Type B pancreatic cell (in vitro differentiated cells): ENCODE measurements around the gene LRMDA. TPM values are rescaled to one million over a fixed set of nuclear protein-coding genes. Genes with fewer than 3 reads are reported as not detected.

ENCODE experiments used
- DNase-seq: peaks from one replicate; pipeline ENCODE4 v3.0.0; 2021; ENCODE audit warnings: mixed read lengths; ENCODE audit not compliant: unreplicated experiment; ENCODE audit errors: extremely low spot score
- H3K27ac Mint-ChIP-seq: 2 replicates; pipeline ENCODE4 v1.8.0; 2021; ENCODE audit warnings: mild to moderate bottlenecking, mixed read lengths
- H3K27me3 Mint-ChIP-seq: 2 replicates; pipeline ENCODE4 v1.8.0; 2021; ENCODE audit warnings: mixed read lengths
- H3K36me3 Mint-ChIP-seq: 2 replicates; pipeline ENCODE4 v1.8.0; 2021; ENCODE audit warnings: mixed read lengths
- H3K4me1 Mint-ChIP-seq: one replicate; pipeline ENCODE4 v1.8.0; 2021; ENCODE audit warnings: mixed read lengths; ENCODE audit not compliant: unreplicated experiment
- H3K4me3 Mint-ChIP-seq: 2 replicates; pipeline ENCODE4 v1.8.0; 2021; ENCODE audit warnings: mild to moderate bottlenecking, mixed read lengths
- H3K9me3 Mint-ChIP-seq: 2 replicates; pipeline ENCODE4 v1.8.0; 2021; ENCODE audit warnings: mixed read lengths
- total RNA-seq: library from RNA; stranded (reverse); gene quantifications from 2 replicates; pipeline ENCODE4 v1.2.1, GENCODE V29; 2021; ENCODE audit warnings: low replicate concordance
- TF ChIP-seq, protein P1 (sequence below): fragments of 200-600 bp; sonication (generic); conservative IDR thresholded peaks from 2 replicates; pipeline ENCODE4 v1.5.0; 2021; ENCODE audit warnings: antibody characterized with exemption, mild to moderate bottlenecking

Gene LRMDA
- total RNA-seq, 1 donor from 2014 or later, result 2.0 TPM

DNA sequence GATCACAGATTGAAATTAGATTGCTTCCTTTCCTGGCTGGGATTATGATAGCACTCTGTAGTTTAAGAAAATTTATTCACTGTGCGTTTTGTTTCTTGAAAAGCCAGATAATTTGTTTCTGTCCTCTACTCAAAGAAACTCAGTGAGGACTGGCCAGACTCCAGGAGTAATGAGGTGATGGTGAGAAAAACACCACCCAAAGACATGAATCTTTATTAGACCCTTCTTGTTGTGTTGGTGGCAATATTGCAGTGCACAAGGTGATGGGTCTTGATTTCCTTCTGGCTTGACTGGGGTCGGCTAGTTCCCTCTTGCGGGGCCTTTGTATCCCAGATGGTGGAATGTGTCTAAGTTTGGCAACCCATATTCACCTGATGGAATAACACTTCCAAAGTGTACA is 756.8 kb downstream of the LRMDA start:
- Mint-ChIP-seq H3K27ac (no peak overlapping the region), H3K9me3 (no peaks in the 10 kb centered on the region), H3K27me3 (peaks cover 29% of the 10 kb centered on the region), H3K4me3 (no peak overlapping the region), H3K36me3 (no peaks in the 10 kb centered on the region), H3K4me1 (peaks cover 32% of the 10 kb centered on the region)
- TF ChIP-seq, protein P1, sequence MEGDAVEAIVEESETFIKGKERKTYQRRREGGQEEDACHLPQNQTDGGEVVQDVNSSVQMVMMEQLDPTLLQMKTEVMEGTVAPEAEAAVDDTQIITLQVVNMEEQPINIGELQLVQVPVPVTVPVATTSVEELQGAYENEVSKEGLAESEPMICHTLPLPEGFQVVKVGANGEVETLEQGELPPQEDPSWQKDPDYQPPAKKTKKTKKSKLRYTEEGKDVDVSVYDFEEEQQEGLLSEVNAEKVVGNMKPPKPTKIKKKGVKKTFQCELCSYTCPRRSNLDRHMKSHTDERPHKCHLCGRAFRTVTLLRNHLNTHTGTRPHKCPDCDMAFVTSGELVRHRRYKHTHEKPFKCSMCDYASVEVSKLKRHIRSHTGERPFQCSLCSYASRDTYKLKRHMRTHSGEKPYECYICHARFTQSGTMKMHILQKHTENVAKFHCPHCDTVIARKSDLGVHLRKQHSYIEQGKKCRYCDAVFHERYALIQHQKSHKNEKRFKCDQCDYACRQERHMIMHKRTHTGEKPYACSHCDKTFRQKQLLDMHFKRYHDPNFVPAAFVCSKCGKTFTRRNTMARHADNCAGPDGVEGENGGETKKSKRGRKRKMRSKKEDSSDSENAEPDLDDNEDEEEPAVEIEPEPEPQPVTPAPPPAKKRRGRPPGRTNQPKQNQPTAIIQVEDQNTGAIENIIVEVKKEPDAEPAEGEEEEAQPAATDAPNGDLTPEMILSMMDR, result no peak
- DNase-seq, result no peak

DNA sequence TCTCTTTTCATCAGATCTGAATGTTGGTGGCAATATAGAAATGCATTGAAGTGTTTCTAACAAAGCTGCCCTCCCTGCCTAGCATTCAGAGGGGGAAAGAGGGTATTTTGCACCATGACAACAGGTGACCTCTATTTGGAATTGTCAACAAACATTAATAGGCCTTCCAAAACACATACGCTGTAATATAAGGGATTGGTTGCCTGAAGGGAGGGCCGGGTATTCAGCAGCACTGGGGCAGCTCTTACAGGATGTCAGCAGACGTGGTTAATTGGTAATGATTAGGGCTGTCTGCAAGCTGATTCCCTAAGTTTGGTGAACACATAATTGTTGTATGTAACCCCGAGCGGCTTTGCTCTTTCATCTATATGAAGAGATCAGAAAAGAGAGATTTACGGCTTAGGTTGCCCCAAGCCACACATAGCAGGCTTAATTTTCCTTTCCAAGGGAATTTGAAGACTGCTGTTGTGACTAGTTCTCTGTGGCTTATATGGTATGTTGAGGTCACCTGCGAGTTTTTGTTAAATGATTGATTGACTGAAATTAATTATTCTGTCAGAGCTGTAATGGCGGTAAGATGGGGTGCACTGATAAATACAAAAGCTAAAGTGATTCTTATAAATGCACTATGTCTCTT is 759.3 kb downstream of the LRMDA start:
- no peaks in the 10 kb centered on the region for H3K9me3 Mint-ChIP-seq
- H3K27me3 Mint-ChIP-seq, result peaks cover 30% of the 10 kb centered on the region
- TF ChIP-seq, protein P1, result no peak
- H3K27ac Mint-ChIP-seq, result peak overlapping the region; percentile 78
- no peak for DNase-seq
- H3K4me3 Mint-ChIP-seq, result peak overlapping the region; percentile 17
- H3K4me1 Mint-ChIP-seq, result peaks cover 34% of the 10 kb centered on the region
- no peaks in the 10 kb centered on the region for H3K36me3 Mint-ChIP-seq

DNA sequence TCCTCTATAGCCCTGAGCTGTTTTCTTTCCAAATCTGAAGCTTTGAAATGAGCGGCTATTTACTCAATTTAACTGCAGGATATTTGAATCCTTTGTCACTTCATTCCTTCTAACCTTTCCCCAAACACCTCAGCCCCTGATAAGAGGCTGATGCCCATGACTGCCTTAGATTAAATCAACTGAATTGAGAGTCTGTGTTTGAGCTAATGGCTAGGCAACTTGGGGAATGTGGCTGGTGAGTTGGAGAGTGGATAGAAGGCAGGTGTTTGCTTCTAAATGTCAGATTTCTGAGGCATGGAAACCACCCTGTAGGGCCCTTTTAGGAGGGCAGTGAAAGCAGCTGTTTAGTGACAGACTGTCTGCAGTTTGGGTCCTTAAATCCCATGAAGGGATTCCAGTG is 759.9 kb downstream of the LRMDA start:
- no peak for DNase-seq
- peak overlapping the region; percentile 17 for H3K4me3 Mint-ChIP-seq
- TF ChIP-seq, protein P1, result no peak
- no peaks in the 10 kb centered on the region for H3K36me3 Mint-ChIP-seq
- H3K27me3 Mint-ChIP-seq, result peaks cover 30% of the 10 kb centered on the region
- H3K9me3 Mint-ChIP-seq, result no peaks in the 10 kb centered on the region
- H3K4me1 Mint-ChIP-seq, result peaks cover 36% of the 10 kb centered on the region
- peak overlapping the region; percentile 78 for H3K27ac Mint-ChIP-seq

DNA sequence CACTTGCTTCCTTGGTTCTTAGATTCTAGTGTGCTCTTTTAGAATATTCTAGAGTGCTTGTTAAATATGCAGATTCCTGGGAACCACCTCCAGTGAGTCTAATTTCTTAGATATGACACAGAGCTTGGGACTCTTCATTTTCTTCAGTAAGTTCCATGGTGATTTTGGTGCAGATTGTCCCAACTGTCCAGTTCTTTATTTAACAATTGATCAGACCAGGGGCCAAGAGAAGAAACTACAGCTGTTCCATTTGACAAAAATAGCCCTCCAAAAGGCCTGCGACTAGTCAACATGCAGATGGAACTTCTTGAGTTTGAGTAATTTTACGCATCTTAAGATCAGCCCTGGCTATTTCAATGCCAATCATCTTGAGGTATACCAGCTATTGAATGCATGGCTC is 760.7 kb downstream of the LRMDA start:
- Mint-ChIP-seq H3K4me3 (no peak overlapping the region), H3K36me3 (no peaks in the 10 kb centered on the region), H3K27me3 (peaks cover 30% of the 10 kb centered on the region), H3K4me1 (peaks cover 42% of the 10 kb centered on the region), H3K9me3 (peaks cover 3% of the 10 kb centered on the region), H3K27ac (no peak overlapping the region)
- no peak for DNase-seq
- TF ChIP-seq, protein P1, result no peak

DNA sequence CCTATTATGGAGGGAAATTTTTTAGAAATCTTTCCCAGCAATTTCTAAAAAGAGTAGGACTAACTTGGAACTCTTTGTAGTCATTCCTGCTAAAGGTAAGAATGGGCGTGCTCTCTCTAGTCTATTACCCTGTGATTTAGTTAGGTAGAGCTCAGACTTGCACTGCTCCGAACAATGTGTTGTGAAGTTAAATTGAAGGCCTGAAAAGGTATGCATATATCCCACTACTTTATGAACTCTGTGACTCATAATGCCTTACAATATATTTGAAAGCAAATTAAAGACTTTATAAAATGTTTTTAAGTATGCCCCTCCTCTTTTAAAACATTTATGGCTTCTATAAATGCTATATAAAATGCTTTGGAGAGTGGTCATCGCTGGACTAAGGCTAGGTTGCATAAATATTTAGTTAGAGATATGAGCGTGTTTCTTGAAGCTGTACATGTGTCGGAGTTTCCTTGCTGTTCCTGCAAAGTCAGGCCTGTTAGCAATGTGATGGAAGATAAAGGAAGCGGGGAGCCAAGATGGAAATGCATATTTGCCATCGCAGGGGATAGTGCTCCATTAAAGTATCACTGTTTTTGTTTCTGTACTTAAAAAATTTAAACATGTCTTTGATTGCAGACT is 761.4 kb downstream of the LRMDA start:
- H3K4me1 Mint-ChIP-seq, result peaks cover 42% of the 10 kb centered on the region
- H3K9me3 Mint-ChIP-seq, result peaks cover 3% of the 10 kb centered on the region
- no peak overlapping the region for H3K27ac Mint-ChIP-seq
- H3K4me3 Mint-ChIP-seq, result no peak overlapping the region
- DNase-seq, result no peak
- no peaks in the 10 kb centered on the region for H3K36me3 Mint-ChIP-seq
- TF ChIP-seq, protein P1, result no peak
- peaks cover 24% of the 10 kb centered on the region for H3K27me3 Mint-ChIP-seq
